ENCODE results near the gene RPL13. TPM values are rescaled to one million over a fixed set of nuclear protein-coding genes. Genes with fewer than 3 reads are reported as not detected.

The RPL13 gene
- polyA plus RNA-seq, 1 donor: 3,996 TPM

Other genes starting within 250 kb of the RPL13 start
- gene ANKRD11, start 70.1 kb upstream of the RPL13 start, polyA plus RNA-seq: 83.9 TPM
- 135 TPM for gene SPG7, start 52.3 kb upstream of the RPL13 start, polyA plus RNA-seq
- gene CPNE7, start 15.1 kb downstream of the RPL13 start, polyA plus RNA-seq: 11.7 TPM
- 165 TPM for gene DPEP1, start 53.0 kb downstream of the RPL13 start, polyA plus RNA-seq
- 77.1 TPM for gene CHMP1A, start 97.0 kb downstream of the RPL13 start, polyA plus RNA-seq
- 11.0 TPM for gene SPATA33, start 97.2 kb downstream of the RPL13 start, polyA plus RNA-seq
- 165 TPM for gene CDK10, start 126.0 kb downstream of the RPL13 start, polyA plus RNA-seq
- 18.7 TPM for gene SPATA2L, start 141.0 kb downstream of the RPL13 start, polyA plus RNA-seq
- gene VPS9D1, start 160.2 kb downstream of the RPL13 start, polyA plus RNA-seq: 13.4 TPM
- gene ZNF276, start 160.9 kb downstream of the RPL13 start, polyA plus RNA-seq: 35.7 TPM

Measured in large intestine (tissue), 1 donor.